ENCODE measurements around the gene GSKIP.

Gene GSKIP

DNA sequence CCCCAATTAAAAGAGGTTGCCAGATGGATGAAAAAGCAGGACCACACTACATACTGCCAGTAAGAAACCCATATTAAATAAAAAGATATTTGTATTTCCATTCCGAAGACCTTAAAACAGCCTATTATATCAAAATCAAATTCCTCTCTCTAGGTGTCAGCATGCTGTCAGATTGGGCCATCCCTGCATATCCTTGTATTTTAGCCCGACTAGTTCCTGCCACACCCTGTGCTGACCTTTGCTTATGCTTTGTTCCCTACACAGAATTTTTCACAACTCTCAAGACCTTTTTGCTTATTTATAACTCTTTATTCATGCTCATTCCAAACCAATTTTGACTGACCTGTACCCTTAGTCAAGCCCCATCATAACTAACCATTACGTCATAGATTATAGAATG is 12.8 kb downstream of the GSKIP start:
- DNase-seq (ENCODE audit: low read depth in 1 of 2, low spot score in 1 of 2): no peak

DNA sequence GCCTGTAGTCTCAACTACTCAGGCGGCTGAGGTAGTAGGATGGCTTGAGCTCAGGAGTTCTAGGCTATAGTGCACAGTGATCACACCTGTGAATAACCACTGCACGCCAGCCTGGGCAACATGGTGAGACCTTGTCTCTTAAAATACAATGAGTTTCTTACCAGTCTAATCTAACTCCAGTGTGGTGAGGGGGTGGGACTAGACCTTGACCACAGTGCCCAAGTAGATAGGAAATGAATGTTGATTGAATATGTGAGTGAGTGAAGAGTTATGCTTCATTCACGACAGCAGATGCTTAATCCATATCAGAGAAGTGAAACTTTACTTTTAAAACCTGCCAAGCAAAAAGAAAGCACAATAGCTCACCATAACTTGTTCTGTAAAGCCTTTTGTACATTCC is 17.4 kb downstream of the GSKIP start:
- DNase-seq (ENCODE audit: low read depth in 1 of 2, low spot score in 1 of 2): no peak

DNA sequence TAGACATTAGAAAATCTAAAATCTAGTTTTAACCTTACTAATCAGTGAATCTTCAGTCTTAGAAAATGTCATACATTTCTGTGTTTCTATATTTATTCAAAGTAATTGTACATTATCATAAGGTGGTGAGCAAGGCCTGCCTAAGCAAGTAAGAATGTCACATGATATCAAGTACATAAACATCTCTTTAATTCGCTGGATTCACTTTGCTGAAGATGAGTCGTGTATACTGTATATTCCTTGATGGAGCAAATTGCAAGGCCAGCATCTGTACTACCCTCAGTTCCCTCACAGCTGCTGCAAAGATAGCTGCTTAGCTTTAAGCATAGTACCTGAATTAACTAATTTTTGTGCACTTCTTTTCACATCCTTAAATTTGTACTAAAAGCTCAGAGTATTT is 20.1 kb downstream of the GSKIP start:
- no peak for DNase-seq (ENCODE audit: low read depth in 1 of 2, low spot score in 1 of 2)

DNA sequence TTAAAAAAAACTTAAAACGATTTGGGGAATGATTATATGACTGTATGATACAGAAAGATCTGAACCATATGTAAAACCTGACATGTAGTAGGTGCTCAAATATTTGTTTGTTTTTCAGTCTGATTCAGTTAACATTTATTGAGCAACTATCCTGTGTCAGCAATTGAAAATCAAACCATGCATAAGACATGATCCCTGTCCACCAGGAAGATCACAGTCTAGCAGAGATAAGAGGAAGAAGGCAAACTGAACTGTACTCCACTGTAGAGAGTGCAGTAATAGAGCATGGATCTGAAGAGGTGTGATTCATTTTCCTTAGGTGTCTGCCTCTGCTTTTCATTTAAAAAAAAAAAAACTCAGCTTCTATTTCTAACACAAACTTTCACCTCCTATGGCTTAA is 20.7 kb downstream of the GSKIP start:
- DNase-seq (ENCODE audit: low read depth in 1 of 2, low spot score in 1 of 2): no peak

DNA sequence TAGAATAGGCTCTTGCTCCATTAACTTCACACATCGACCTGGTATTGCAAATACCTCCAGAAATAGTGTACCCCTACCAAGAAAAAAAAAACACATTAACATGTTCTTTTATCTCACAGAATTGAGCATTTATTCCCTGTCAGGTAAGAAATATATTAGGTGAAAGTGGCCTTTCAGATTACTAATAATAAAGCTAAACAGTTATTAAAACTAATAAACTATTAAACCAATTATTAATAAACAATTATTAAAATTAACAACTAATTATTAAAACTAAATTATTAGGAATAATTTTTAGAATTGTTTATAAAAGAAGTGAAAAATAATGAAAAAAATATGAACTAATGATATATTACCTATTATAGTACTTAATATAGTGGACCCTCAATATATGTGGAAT is 21.4 kb downstream of the GSKIP start:
- DNase-seq (ENCODE audit: low read depth in 1 of 2, low spot score in 1 of 2): no peak

DNA sequence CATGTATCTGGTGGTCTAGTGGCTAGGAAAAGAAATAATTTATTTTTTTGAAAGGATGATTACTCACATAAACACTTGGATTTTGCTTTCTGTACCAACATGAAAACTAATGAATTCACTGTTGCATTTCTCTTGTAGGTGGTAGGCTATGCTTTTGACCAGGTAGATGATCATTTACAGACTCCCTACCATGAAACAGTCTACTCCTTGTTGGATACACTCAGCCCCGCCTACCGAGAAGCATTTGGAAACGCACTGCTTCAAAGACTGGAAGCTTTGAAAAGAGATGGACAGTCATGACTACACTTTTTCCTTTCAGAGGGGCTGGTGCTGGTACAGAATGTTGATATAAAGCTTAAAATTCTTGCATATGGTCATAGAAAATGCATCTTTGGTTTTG is 22.1 kb downstream of the GSKIP start:
- DNase-seq (ENCODE audit: low read depth in 1 of 2, low spot score in 1 of 2): no peak

DNA sequence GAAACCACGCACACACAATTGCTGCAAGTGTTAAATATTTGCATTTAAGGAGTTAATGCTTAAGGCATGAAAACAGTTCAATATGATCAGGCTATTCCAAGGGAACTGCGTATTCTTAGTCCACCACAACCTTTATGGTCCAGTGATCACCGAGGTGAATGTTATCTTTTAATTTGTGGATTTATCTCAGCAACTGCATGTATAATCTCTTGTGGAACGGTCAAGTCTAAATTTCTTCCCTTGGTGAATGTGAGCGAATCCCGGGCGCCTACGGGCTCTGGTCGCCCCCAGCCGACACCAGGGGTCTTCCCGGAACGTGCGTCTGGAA is 27.6 kb downstream of the GSKIP start:
- no peak for DNase-seq (ENCODE audit: low read depth in 1 of 2, low spot score in 1 of 2)

DNA sequence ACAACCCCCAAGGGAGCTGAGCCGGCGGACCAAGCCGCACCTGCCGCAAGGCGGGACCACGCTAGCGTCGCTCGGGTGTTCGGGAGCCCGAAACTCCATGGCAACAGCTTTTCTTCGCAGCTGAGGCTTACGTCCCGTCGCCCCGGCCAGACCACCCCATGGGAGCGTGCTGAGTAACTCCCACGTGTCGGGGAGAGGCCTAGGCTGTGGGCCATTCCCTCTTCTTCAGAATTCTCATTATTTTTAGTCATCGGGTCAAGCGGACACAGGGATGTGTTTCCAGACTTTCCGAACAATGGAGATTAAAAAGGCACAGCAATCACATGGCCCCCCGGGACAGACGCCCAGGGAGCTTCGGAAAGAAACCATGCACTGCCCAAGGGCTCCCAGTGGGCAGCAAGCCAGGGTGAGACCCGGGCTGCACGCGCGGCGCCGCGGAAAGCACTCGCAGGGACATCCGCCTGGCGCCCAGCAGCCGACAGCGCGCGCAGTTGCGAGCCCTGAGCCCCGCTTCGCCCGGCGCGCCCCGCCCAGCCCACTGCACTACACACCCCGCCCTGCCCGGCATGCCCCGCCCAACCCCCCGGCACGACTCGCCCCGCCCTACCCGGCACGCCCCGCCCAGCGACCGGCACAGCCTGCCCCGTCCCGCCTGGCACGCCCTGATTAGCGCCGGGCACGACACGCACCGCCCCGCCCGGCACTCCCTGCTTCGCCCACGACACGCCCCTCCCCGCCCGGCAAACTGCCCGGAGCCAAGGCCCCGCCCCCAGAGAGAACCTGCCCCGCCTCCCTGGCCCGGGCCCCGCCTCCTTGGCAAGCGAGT is 28.2 kb downstream of the GSKIP start:
- DNase-seq (ENCODE audit: low read depth in 1 of 2, low spot score in 1 of 2): peak; percentile 99 to 100

DNA sequence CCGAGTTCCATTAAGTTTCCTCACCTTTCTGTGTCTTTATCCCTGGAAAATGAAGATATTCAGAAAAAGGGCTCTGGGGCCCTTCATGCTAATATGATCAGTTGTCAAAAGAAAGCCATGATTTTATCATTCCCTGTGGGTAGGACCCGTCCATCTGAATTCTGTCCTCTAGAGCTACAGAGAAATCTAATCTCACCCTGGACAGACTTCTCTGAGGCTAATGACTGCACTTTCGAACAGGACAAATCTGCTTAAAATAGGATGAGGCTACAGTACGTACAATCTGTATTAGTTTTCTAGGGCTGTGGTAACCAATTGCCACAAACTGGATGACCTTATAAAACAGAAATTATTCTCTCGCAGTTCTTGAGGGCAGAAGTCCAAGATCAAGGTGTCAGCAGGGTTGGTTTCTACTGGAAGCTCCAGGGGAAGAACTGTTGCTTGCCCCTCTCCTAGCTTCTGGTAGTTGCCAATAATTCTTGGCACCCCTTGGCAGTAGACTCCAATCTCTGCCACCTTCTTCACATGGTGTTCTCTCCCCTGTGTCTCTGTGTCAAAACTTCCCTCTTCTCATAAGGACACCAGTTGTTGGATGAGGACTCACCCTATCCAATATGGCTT is 29.9 kb downstream of the GSKIP start:
- no peak for DNase-seq (ENCODE audit: low read depth in 1 of 2, low spot score in 1 of 2)

DNA sequence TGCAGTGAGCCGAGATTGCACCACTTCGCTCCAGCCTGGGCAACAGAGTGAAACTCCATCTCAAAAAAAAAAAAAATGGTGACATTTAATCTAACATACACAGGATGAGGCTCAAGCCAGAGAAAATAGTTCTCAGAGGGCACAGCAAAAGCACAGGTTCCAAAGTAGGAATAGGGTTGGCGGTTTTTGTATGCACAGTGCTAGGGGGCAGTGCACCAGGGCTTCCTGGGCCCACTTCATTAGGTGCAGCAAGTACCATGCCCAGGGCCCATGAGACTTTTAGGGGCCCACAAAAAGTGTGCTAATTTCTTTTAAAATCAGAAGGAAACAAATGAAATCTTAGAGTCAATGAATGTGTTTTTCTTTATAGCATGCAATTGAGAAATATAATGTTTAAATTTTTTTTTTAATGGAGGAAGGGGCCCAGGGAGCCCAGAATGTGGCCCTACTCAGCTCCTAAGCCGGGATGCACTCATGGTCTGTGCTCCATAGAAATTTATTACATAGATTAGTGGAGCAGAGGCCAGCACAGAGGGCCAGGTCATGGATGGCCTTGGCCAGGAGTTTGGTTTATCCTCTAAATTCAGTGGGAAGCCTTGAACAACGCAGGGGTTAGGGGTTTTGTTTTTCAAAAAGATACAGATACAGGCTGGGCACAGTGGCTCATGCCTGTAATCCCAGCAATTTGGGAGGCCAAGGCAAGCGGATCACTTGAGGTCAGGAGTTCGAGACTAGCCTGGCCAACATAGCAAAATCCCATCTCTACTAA is 30.9 kb downstream of the GSKIP start:
- DNase-seq (ENCODE audit: low read depth in 1 of 2, low spot score in 1 of 2): no peak

DNA sequence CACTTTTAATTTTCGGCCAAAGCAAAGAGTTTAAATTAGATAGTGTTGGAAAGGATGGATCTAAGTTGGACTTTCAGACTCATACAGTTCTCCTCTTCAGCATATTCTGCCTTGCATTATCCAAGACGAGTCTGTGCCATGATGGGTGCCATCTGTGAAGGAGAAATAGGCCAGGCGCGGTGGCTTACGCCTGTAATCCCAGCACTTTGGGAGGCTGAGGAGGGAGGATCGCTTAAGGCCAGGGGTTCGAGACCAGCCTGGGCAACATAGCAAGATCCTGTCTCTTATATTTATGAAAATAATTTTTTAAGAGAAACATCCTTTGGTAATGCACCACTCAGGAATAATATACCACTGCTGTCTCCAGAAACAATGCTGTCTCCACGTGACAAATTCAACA is 35.1 kb downstream of the GSKIP start:
- DNase-seq (ENCODE audit: low read depth in 1 of 2, low spot score in 1 of 2): no peak

DNA sequence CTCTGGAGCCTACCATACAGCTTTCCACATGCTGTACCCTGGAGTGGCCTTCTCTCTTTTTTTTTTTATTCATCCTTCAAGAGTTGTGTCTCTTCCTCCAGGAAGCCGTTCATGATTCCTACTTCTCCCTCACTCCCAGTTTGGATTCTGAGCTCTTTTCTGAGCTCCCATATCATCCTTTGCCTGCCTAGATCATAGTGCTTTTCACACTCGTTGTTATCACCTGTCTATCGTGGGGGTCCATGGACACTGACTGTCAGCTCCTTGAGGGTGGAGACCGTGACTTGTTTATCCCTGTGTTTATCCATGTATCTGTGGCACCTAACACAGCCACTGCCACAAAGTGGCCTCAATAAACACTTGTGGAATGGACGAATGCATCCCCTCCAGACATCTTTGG is 35.6 kb downstream of the GSKIP start:
- DNase-seq (ENCODE audit: low read depth in 1 of 2, low spot score in 1 of 2): no peak

DNA sequence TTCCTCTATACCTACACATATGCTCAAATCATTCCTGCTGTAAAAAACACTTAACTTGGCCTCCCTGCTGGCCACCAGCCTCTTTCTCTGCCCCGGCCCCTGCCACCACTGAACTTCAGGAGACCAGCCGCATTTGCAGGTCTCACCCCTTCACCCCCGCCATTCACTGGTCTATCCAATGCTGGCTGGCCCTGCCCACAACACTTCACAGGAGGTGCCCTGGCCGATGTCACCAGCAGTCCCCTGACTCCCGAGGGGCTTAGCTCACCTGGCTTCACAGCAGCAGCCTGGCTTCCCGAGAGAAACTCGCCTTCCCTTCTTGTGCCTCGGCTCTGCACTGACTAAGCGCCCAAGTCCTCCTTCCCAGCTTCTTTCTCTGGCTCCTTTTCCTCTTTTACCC is 36.1 kb downstream of the GSKIP start:
- no peak for DNase-seq (ENCODE audit: low read depth in 1 of 2, low spot score in 1 of 2)

DNA sequence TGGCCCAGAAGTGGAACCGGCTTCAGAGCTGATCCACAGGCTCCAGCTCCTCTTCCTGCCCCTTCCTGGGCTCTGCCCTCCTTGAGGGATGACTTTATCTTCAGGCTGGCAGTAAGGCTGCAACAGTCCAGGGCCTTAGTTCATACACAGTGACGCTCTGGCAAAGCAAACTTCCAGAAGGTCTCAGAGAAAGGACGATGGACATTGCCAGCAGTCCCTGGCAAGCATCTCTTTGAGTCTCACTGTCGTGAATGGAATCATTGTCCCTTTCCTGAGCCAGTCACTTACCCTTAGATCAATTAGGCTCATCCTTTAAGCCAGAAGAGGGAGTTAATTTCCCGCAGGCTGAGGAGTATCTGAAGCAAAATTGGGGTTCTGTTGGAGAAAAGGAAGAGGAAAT is 37.2 kb downstream of the GSKIP start:
- no peak for DNase-seq (ENCODE audit: low read depth in 1 of 2, low spot score in 1 of 2)

DNA sequence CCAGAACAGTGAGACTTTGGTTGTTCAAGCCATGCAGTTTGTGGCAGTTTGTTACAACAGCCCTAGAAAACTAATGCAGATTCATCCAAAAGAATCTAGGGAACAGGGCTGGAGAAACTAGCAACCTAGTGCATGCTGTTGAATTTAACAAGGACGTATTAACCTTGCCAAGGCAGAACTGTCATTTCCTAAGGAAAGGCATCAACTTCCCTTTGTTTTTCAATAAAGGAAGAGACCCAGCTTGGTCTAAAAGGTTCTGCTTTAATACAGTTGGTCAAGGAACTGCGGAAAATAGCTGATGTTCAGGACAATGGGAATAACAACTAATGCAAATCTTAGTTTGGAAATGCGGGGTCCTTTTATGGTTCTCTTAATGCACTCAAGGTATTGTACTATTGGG is 40.1 kb downstream of the GSKIP start:
- DNase-seq (ENCODE audit: low read depth in 1 of 2, low spot score in 1 of 2): no peak

DNA sequence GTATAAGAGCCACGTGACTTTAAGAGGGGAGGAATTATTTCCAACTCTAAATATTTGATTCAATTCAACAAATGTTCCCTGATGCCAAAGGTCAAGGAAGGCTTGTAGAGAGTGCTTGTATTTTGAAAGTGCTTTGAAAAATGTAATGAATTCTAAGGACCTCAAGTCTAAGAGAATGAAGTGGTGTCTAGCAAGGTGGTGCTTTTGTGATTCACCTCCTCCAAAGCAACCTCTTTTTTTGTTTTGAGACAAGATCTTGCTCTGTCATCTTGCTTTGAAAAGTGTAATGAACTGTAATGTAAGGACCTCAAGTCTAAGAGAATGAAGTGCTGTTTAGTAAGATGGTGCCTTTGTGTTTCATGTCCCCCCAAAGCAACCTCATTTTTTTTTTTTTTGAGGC is 42.4 kb downstream of the GSKIP start:
- no peak for DNase-seq (ENCODE audit: low read depth in 1 of 2, low spot score in 1 of 2)

DNA sequence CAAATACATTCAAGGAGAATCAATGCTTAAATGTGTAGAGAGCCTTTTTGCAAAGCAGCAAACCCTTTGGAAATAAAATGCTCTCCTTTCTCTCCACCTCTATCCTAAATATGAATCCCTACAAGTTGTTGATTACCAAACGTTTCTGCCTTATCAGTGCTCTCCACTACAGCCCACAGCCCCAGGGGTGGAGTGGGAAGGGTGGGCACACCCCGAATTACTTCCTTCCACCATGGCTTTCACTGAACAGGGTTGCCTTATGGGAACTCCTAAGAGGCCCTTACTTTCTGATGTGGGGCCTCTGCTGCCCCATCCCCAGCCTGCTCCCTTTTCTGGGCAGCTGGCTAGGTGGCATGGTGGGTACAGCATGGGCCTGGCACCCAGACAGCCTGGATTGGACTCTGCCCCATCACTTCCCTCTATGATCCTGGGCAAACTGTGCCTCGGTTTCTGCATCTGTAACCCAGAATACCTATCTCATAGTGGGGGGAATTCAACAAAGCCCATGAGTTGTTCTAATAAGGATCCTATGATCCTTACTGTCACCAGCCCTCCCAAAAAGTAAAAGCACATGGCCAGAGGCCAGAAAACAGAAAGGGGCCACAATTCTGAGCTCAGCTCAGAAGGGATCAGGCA is 44.7 kb downstream of the GSKIP start:
- no peak for DNase-seq (ENCODE audit: low read depth in 1 of 2, low spot score in 1 of 2)

DNA sequence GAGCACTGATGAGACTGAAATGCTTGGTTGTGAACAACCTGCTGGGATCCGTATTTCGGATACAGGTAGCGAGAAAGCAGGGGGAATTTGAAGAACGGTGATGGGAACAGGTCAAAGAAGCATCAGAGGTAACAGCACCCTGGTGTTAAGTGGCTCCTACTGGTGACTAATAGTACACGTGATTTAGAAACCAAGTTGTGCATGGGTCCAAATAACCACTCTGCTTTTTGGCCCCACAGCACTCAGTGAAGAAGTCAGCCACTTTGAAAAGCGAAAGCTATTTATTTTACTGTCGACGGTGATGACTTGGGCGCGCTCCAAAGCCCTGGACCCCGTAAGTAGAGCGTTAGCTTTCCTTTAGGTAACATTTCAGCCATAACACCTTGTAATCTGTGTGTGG is 45.3 kb downstream of the GSKIP start:
- DNase-seq (ENCODE audit: low read depth in 1 of 2, low spot score in 1 of 2): no peak

DNA sequence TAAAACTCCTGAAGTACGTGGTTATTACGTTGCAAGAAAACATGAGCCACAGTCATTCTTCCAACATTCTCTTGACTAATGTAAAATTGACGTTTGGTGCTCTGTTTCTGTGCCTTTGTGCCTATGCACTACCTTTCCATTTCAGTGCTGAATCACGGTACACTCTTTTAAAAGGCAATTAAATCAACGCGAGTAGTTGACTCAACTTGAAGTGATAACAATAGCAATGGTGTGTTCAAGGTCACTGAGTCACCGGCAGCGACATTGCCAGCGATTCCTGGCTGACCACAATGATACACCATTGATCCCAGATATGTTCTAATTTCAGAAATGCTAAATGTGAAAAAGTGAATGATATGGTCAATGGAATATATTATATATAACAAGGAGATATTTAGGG is 46.4 kb downstream of the GSKIP start:
- no peak for DNase-seq (ENCODE audit: low read depth in 1 of 2, low spot score in 1 of 2)

DNA sequence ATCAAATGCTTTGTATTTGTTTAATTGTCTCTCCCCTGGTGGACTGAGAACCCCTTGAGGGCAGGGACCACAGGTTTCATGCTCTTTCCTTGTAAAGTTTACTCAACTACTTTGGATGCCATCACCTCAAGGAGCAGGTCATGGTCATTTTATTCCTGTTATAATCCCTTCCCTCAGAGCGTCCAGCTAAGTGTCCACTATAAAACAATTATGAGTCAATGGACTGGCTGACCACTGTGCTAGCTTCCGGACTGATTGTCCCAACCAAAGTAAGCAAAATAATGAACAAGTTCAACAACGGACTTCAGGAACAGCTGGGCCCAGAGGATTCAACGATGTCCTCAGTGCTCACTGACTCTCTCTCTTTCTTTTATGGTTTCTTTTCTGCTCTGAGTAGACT is 46.8 kb downstream of the GSKIP start:
- DNase-seq (ENCODE audit: low read depth in 1 of 2, low spot score in 1 of 2): no peak

DNA sequence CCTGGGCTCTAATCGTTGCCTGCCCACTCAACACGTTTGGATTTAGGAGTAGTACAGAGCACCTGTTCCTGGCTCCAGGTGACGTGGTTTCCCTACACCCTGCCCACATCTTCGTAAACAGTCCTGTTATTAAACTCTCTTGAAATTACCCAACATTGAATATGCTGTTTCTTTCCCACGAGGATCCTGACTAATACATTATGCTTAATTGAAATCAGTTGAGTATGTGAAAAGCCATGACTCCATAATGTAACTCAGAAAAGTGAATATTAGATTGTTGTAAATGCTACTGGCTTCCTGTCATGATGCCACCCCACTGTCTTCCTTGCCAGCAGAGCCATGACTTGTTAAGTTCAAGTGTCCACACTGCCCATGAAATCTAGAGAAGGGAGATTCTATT is 50.2 kb downstream of the GSKIP start:
- DNase-seq (ENCODE audit: low read depth in 1 of 2, low spot score in 1 of 2): no peak

DNA sequence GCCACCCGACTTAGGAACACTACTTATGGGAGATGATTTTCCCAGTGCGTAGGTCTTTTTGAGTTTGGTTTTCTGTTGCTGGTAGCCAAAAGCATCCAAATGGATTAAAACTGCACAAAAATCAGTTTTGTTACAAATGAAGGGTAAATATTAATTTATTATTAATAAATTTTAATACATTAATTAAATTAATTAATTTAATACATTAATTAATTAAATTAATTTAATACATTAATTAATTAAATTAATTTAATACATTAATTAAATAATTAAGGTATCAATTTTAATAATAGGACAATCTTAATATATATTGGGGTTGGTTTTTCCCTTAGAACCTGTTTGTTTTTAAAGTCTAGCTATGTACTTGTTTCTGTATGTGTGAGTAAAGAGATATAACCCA is 52.2 kb downstream of the GSKIP start:
- DNase-seq (ENCODE audit: low read depth in 1 of 2, low spot score in 1 of 2): no peak
